ENCODE measurements around the gene SARDH.
"Not testable (repeated sequence)": the region's sequence is repeated elsewhere in the genome, so short reads cannot be mapped to it uniquely, and the experiment has no call there.

SARDH gene

DNA sequence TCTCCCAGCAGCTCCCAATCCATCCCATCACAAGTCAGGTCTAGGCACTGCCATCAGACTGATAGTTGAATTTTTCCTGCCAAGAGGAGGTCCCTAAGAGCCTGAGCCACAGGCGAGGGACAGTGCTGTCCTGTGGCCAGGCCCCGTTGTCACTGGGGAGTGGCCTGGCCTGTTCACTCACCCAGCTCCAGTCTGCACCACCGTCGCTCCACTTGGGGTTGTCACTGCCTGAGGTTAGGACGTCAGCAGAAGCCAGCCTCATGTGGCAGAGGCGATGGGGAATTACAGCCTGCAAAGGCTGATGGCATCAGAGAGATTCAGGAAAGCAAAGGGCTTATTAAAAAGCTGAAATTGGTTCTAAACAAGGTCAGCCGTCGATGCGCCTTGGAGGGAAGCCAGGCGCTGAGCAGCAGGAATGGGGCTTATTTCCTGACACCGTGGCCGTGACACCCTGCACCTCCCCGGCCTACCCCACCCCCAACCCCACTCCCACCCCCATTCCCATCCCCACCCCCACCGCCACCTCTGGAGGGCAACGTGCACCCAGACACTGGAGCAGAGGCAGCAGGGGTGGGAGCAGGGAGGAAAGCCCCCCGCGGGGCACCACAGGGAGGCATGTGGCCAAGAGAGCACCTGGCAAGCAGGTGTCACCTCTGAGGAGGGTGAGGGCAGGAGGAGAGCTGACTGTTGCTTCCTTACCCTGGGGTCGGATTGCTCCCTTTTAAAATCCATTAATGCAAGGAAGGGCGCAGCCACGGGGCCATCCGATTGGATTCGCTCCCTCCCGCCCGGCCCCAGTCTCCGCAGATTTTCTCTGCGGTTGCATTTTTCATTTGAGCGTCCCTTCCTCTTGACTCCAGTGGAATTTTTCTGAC, 105.1 kb downstream of the SARDH start:
- no peak for DNase-seq (ENCODE audit: low read depth)

DNA sequence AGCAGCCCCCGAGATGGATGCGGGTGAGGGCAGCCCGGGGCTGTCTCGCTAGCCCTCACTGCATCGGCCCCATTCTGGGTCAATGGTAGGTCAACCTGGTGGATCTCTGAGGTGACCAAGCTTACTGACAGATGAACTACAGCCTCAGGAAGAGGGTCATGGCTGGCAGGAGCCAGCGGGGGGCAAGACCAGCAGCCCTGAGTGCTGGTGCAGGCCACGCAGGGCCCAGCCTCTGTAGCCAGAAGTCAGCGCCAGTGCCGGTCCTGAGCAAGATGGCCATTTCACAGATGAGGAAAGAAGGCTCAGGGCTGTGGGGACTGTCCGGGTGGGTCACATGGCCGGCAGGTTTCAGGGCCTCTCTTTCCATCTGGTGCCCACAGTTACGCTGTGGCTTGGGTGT, 107.0 kb downstream of the SARDH start:
- DNase-seq (ENCODE audit: low read depth): no peak

DNA sequence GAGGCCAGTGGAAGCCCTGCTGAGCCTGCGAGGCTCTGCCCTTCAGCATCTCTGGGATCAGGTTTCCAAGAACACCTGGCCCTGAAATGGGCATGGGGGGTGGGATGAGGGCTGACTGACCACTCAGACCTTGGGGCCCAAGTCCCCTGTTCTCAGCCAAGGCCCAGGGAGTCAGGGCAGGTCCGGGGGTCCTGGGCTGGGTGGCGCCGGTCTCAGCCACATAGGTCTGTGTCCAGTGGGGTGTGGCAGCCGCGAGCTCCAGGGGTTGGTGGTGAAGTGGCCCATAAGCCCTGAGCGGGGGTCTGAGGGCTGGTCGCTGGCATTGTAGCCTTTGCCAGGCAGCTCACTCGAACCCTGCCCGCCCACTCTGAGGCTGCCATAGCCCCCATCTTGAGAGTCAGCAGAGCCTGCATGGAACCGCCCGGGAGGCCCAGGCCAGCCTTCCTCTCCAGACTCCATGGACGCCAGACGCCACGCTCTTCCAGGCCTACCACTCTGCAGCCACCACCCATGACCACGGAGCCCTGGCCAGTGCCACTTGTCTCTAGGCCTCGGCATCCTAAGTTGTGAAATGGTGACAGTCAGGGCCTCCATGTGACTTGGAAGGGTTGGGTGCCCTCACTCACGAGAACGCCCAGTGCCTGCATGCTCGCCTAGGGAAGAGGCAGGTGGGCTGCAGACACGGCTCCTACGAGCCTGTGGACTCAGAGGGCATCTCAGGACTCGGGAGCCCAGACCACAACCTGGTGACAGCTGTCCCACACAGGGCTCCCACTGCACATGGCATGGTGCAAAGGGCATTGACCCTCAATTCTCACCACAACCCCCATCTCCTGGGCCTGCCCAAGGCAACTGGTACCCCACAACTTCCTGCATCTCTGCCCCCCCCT, 108.7 kb downstream of the SARDH start:
- no peak for DNase-seq (ENCODE audit: low read depth)

DNA sequence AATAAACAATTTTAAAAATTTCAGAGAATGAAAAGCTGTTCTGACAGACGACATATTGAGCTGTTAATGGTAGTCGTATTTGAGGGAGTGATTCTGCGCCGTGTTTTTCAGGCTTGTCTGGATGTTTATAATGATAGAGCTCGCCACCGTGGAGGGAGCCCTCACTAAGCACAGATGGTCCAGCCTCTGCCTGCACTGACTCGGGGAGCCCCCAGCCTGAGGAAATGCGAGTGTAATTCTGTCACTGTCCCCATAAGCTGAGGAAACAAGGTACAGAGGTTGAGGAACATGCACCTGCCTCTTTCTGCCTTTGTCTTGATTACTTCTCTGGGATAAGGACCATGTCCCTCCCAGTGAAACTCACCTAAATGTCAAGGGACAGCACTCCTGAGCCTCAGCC, 109.4 kb downstream of the SARDH start:
- no peak for DNase-seq (ENCODE audit: low read depth)

DNA sequence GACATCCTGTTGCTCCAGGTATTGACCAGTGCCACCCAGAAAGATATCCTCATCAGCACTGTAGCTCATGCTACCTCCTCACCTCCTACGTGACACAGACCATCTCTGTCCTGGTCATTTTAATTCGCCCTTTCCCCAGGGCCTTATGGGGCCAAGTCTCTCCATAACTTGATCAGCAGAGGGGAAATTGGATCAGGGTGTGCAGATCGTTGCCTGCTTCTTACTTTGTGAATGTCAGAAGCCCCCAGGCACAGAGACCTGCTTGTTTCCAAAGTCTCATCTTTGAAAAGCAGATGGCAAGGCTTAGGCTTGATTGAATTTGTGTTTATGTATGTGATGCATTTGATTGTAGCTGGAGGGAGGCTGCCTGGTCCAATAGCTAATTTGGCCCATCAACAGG, 110.8 kb downstream of the SARDH start:
- DNase-seq (ENCODE audit: low read depth): no peak

DNA sequence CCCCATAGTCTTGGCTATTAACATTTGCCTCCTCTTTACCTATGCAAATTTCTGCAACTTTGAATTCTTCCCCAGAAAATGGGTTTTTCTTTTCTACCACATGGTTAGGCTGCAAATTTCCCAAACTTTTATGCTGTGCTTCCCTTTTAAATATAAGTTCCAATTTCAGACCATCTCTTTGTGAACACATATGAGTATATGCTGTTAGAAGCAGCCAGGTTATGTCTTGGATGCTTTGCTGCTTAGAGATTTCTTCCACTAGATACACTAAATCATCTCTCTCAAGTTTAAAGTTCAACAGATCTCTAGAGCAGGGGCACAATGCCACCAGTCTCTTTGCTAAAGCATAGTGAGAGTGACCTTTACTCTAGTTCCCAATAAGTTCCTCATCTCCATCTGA, 112.1 kb downstream of the SARDH start:
- DNase-seq (ENCODE audit: low read depth): not testable (repeated sequence)

DNA sequence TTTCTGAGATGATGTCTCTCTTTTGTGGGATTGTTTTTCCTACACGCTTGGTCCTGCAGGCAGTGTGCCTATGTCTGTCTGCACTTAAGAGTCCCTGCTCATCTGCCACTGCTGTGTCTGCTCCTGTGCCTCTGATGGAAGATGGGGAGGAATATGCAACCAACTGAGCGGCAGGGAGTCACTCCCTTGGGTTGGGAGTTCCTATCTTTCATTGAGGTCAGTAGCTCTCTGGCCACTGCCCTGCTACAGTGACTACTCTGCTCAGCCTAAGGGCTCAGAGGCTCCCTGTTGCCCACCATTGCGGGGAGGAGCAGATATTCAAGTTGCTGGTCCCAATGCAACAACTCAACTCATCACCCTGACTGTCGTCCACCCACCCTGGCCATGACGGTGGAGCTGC, 115.6 kb downstream of the SARDH start:
- DNase-seq (ENCODE audit: low read depth): no peak

DNA sequence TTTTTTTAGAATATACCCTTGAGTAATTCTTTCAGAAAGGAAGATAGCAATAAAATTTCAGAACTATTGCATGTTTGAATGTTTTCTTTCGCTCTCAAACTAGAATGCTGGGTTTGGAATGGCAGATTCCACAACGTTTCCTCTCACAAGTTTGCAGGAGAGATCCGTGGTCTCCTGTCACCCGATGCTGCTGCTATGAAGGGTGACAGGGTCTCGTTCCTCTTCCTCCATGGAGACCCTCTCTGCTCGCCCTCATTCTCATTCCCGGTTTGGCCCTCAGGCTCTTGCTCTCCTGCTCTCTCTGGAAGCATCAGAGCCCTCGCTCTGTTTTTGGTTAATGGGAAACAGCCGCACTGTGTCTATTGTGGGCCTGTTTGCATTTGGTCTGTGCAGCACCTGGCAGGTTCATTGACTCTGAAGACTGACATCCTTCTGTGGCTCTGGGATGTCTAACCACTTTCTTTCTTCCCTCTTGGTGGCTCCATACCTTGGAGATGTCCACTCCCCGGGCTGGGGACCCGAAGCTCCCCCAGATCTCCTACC, 116.4 kb downstream of the SARDH start:
- no peak for DNase-seq (ENCODE audit: low read depth)

DNA sequence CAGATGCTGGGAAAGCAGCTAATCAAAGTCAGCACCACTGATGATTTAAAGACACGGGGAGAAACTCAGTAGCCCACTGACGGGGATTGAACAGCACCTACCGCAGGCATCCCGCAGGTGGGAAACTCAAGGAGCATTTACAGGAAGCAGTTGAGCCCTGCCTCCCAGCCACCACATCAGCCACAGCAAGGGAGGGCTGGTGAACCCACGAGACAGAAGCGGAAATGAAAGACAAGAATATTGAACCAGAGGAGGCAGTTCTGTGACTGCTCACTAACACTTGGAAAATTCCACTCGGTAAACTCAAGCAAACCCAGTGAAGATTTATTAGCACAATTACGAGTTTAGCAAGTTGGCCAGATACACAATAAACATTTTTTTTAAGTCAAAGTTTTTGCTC, 118.4 kb downstream of the SARDH start:
- DNase-seq (ENCODE audit: low read depth): peak; percentile 8

DNA sequence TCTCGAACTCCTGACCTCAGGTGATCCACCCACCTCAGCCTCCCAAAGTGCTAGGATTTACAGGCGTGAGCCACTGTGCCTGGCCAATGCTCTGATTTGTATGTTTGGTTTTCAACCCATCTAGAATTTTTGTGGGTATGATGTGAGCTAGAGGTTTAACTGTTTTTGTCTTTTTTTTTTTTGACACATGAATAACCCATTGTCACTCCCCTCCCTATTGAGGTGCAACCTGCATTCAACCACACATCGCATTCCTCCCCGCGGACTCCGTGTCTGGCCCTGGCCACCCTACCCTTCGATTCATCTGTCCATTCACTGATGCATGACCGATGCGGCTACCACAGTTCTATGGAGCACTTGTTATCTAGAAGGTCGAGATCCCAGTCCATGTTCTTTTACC, 119.4 kb downstream of the SARDH start:
- DNase-seq (ENCODE audit: low read depth): no peak

DNA sequence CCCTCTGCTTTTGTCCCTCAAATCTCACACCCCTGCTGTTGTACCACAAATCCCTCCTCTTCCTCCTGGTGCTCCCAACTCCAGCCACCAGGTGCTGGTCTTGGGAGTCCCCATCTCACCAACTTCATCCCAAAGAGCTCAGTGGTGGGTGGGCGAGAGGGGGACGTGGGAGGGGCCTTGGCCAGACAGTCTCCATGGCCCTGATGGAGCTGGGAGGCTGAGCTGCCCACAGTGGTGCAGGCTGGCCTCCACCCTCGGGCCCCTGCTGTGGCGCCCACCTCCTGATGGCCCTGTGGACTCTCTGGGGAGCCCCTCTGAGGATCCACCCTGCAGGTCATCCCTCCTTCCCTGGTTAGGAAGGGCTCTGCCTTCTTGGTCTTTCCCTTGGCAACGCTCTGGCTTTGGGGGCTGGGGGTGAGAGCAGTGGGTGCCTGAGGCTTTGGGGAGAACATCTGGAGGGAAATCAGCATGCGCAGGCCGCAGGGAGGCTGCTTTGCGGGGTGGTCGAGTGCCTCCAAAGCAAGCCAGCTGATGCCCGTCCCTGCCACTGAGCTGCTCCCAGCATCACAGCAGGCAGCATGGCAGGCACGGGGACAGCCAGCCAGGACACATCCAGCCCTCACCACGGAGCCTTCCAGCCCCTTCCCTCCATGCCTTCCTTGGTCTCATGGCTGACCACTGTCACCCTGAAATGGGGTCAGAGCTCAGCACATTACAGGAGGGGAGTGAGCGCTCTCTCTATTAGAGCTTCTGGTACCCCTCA, 121.3 kb downstream of the SARDH start:
- no peak for DNase-seq (ENCODE audit: low read depth)

DNA sequence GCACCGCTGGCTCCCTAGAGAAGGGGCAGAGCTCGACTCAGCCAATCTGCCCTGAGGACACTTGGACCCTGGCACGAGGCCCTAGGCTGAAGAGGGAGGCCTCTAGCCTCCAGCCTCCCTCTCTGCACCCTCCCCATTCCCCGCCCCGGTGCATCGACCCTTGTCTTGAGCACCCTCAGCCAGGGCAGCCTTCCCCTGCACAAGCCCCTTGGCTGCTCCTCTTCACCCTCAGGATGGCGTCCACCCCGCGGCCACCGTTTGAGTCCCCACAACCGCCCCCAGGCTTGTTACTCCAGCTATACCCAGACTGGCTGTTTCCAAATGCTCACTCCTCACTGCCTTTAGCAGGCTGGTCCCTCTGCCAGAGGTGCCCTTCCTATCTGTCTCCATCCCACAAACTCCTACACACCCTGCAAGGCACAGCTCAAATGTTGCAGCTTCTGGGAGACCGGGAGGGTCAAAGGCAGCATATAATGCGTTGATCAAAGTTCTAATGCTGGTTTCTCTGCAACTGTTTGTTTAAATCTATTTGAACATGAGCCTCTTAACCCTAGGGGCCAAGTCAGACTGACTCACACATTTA, 122.5 kb downstream of the SARDH start:
- no peak for DNase-seq (ENCODE audit: low read depth)

DNA sequence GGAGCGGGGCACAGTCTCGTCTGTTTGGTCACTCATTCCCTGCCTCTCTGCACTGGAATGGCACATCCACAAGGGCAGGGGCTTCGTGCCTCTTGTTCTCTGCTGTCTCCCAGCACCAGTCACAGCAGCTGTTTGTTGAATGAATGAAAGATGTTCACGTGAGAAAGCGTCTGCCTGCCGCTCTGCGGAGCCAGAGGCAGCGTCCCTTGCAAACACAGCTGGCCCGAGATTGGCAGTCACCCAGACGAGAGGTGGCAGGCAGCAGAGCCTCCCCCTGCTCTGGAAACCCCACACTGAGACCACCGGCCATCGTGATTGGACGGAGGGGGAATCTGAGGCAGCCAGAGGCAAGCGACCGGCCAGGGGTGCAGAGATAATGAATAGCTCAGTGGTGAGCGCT, 123.0 kb downstream of the SARDH start:
- no peak for DNase-seq (ENCODE audit: low read depth)

DNA sequence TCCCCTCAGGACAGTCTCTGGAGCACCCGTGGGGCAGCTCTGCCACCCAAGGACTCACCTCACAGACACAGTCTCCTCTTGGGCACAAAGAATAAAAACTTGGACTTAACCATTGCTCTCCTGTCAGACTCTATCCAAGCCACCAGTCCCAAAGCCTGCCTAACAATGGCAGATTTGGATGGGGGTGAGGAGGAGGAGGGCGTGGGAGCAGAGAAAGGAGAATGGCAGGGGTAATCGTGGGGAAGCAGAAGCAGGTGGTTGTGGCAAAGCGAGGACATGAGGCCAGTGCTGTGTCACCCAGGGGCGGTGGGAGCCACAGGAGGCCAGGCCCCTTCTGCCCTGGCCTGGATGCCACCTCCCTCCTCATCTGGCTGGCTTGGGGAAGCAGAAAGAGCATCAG, 123.5 kb downstream of the SARDH start:
- no peak for DNase-seq (ENCODE audit: low read depth)

DNA sequence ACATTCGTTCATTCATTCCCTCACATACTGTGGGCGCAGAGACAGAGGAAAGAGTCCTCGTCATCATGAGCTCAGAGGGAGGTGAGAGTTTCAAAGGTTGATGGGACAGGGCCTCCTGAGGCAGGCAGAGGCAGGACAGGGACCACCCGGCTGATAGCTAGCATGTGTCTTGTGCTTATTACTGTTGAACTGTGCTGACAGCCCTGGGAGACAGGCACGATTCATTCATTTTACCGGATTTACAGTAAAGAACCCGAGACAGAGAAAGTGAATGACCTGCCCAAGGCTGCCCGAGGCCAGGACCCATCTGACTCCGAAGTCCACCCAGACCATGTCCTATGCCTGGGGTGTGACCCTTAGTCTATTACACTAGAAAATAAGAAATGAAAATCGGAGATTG, 124.1 kb downstream of the SARDH start:
- no peak for DNase-seq (ENCODE audit: low read depth)
